Ureter (tissue), 1 donor: ENCODE data around the gene CCDC88C. TPM values are rescaled to one million over a fixed set of nuclear protein-coding genes. Genes with fewer than 3 reads are reported as not detected.
"Not testable (repeated sequence)": the region's sequence is repeated elsewhere in the genome, so short reads cannot be mapped to it uniquely, and the experiment has no call there.

Source experiments
- DNase-seq: peaks from one replicate; pipeline ENCODE4 v3.0.0-alpha.2; 2020; ENCODE audit warnings: low spot score
- total RNA-seq: library from RNA; stranded (reverse); gene quantifications from one replicate; pipeline ENCODE4 v1.2.4, GENCODE V29; 2023
- donor health status: DM: yes; HTN: yes; CAD: no.

Gene CCDC88C
- total RNA-seq, 1 donor from 2014 or later = 49.0 TPM

DNA sequence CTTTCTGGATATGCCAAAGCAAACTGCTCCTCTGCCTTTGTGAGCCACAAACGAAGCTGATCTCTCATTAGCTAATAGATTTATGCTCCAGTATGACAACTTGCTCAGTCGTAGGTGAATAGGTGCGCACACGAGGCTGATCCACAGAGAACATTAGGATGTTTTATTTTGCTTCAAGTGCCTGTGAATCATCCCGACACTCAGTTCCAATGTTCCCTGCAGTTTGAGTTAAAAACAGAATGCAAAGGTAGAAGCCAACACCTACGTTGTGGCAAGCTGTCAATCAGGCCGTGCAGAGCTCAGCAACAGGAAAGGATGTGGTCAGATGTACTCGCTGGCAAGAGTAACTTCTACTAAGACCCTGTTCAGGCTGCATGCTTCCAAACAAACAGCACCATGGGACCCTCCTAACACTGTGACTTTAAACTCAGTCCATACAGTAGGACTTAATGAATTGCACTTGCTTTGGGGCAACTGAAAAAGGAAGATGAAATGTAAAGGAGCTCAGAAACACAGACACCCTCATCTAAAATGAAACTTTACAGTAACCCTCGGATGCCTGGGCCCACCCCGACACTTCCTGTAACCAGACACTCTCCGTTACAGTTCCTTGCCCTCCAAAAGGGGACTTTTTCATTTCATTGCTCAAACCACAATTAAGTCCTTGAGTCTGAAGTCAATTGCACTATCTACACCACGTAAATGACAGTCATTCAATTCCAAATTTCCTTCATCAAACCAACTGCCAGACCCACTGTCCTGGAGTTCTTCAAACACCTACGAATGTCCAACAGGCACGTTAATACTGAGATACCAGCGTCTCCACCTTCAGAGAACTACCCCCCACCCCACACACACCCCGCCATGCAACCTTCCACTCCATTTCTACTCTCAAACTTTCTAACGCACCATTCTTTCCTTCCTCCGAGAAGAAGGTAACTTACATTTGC is 1.6 kb downstream of the CCDC88C start:
- no peak for DNase-seq

DNA sequence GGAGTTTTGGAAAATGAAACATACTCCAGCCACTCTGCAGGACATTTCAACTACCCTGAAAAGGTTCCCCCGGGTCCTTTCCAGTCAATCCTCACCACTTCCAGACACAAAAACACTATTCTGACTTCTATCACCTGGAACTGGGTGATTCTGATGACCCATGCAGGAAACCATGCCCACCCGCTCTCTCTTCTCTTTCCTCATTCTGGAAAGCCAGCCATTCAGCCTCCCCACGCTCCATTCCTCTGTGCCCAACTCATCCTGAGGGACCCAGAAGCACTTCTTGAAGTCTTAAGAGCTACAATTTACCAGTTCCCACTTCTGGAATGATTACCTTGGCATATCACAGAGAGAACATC is 3.2 kb downstream of the CCDC88C start:
- DNase-seq = no peak

DNA sequence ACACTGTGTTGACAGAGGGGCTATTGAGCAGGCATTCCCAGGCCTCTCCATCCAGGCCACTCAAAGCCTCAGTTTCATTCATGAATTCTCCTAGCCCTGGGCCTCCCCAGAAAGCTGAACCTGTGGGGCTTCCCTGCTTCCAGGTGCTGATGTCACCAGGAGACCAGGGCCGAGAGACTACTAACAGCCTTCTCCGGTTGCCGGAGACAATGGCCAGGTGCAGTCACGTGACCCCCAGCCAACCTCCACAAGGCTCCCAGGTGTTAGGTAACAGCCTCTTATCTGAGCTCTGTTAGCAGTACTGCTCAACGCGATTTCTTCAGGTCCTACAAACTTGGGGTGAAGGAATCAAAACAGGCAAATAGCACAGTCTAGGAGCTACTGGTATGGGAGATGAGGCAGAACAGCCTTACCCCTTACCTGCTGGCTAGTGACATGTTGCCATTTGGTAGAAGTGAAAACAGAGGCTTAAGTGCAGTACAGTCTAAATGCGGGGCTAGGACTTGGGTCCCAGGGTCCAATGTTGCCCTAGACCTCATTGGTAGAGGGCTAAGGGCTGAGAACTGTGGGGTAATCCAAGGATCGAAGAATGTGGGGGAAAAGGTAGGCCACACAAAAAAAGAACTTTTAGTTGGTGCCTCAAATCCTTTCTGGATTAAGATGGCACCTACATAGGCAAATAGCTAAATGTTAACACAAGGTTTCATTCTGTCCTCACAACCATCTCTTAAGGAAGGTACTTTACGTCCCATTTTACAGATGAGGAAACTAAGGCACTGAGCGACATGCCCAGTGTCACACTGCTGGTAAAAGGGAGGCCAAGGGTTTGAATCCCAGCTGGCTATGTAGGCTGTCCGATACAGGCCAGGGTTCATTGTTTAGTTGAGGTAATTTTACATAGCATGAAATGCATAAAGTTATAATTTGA is 3.8 kb downstream of the CCDC88C start:
- DNase-seq = no peak

DNA sequence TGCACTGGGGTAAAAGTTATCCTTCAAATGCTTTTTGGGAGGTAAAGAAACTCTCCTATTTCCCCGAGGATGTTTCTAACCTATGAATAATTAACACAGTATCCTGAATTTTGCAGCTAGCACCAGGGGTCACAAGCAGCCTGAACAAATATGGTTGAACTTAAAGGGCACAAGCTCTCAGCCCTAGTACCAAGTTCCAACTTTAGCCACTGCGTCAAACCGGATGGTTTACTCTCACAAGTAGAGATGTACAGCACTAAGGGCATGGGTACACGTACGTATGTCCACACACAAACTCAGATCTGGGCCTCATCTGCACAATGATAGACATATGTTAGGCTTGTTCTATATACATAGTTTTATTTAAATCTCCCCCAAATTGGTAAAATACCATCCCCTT is 4.7 kb downstream of the CCDC88C start:
- no peak for DNase-seq

DNA sequence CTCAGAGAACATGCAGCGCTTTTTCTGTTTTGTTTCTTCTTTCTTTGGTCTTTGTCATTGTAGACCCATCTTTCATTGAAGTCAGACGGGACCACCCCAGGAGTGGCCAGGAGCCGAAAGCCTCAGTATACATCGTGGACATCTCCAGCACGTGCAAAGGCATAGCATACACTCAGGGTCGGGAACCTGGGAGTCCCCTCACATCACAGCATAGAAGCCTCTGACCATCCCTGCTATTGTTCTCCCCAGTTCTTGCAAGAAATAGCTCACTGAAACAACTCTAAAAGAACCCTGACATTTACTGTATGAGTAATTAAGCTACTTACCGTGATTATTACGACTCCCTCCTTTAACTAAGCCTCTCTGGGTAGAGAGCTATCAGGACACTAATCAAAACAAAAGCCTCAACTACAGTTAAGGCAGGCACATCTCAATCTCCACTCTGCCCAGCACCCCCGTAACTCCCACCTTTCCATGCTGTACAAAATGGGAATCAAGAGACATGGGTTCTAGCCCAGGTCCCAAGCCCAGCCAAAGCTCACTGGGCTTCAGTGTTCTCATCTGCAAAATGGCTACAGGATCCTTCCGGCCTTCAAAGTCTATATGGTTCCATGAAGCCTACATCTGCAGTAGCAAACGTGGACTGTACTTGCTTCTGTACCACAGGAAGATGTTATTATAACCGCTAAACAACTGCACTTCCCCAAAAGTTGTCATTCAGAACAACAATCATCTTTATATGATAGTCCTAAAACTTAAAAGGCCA is 6.7 kb downstream of the CCDC88C start:
- no peak for DNase-seq

DNA sequence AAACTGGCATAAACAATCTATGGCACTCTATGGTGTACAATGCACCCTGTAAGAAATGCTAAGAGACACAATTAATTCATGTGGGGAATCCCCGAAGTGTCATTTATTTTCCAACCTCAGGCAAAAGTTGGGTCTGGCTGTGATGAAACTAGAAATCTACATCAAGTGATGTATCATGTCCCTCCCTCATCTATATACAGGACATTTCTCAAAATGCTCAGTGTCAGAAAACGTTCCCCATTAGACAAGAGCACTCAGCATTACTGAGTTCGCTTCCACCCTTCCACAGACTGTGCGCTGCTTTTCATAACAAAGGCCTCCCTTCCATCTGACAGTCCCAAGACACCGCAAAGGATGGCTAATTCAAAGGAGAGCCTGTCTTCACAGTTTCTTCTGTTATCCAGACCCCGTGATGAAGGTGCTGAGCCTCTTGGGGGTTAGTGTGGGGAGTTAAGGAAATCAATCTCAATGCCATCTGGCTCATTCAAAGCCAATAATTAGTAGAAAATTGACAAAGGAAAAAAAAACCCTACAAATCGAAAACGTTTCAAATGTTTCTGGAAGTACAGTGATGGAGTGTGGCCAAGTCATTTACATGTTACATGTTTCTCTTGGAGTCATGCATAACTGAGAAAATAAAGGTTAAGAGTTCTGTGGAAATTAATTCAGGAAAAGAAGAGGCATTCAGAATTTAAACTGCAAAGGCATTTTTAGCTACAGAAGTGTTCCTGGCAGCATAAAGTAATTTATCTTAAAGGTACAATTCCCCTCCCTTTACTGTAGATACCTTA is 7.5 kb downstream of the CCDC88C start:
- no peak for DNase-seq

DNA sequence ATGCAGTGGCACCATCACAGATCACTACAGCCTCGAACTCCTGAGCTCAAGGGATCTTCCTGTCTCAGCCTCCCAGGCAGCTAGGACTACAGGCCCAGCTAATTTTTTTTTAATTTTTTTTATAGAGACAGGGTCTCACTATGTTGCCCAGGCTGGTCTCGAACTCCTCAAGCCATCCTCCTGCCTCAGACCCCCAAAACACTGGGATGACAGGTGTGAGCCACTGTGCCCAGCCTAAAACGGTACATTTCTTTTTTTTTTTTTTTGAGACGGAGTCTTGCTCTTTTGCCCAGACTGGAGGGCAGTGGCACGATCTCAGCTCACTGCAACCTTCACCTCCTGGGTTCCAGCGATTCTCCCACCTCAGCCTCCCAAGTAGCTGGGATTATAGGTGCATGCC is 8.4 kb downstream of the CCDC88C start:
- not testable (repeated sequence) for DNase-seq

DNA sequence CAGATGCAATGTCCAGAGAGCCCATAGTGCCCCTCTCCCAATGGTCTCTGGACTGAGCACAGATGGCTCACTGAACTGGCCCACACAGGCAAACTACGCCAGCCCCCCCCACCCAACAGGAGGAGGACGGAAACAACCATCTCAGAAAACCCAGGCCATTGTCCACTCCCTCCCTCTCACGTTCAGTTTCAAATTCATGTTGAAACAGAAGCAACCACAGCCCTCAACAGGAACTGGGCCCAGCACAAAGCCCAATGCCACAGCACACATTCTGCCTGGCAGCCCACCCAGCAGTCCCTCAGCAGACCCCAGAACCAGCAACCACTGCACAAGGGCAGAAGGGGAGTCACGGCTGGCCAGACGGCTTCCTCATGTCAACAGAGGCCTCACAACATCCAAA is 10.6 kb downstream of the CCDC88C start:
- no peak for DNase-seq

DNA sequence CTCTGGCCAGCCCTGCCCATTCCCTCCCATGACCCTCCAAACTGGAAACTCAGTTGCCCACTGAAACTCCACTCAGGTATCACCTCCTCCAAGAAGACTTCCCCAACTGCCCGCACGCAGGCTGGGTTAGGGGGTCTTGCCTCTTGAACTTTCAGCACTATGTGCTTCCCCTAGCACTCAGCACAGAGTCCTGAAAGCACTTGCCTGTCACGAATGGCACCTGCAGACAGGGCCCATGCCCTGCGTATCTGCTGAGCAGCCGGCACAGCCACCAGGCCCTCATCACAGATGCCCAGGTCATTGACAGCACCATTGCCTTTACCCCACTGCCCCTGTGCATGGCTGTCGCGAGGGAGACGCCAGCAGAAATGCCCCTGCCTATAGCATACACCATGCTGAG is 11.2 kb downstream of the CCDC88C start:
- no peak for DNase-seq

DNA sequence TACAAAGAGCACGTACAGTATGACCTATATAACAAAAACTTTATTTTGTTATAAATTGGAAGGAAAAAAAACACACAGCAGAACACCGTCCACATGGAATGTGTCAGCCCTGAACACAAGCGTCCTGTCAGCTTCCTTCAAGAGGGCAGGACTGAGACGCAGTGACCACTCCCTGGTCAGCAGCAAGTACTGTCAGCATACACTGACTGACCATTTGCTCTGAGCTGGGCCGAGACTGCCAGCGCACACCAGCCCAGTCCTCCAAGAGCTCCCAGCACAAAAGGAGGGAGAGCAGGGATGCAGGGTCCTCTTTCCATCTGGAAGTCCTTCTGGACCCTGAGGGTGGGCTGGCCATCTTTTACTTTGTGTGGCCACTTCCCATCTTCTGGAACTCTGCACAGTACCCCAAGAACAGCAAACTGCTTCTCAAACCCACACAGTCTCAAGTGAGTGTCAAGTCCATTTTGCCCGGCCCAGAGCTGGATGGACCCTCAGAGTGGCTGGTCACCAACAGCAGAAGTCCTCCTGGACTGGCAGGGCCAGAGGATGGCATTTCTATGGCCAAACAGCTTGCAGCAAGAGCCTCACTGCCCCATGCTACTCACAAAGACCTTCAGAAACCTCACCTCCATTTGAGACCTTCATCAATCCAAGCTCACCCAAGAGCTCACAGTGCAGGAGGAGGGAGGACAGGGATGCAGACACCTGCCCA is 11.7 kb downstream of the CCDC88C start:
- no peak for DNase-seq

DNA sequence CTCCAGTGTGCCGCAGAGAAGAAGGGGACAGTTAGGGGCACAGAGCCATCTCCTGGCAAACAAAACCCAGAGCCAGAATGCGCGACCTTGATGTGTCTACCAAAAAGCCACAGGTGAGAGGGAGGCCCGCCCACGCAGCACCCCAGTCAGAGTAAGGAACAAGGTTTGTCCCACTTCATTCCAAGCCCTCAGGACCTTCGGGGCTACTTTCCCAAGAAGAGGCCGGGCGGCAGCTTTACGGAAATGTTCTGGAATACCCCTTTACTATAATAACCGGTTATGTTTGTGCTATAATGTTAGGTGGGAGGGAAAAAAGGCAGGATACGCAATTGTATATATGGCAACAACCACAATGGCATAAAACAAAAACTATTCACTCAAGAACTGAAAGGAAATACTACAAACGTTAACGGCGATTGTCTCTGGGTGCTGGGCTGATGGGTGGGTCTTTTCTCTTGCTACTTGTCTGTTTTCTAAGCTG is 12.3 kb downstream of the CCDC88C start:
- no peak for DNase-seq

DNA sequence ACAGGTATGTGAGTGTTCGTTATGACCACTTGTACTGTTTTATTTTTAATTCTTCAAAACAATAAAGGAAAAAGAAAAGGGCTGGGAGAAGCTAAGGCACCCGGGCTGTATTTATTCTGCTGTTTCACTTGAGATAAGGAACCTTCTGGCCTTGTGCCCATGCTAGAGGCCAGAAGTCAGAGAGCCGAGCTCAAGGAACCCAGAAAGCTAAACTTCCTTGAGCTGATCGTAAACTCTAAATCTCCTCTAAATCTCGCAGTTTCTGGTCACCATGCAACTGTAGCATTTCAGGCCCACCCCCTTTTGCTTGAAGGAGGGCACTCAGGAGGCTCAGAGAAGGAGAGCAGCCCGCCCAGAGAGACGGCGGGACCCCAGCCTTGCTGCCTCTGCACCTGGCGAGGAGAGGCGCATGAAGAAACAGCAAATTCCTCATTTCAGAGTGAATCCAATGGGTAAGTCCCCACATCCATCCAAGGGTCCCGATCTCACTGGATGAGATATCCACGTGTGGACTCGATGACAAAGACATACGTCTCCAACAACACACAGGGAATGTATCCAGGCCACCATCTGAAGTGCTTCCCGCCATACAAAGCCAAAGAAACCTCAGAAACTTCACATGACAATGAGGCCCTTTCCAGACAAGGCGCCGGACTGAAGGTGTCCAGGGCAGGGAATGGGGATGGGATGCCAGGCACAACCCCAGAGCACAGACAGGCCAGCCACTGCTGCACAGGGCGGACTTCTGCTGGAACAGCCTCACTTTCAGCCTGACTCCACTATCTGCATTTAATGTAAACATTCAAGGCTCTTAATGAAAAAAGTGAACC is 14.6 kb downstream of the CCDC88C start:
- DNase-seq = no peak

DNA sequence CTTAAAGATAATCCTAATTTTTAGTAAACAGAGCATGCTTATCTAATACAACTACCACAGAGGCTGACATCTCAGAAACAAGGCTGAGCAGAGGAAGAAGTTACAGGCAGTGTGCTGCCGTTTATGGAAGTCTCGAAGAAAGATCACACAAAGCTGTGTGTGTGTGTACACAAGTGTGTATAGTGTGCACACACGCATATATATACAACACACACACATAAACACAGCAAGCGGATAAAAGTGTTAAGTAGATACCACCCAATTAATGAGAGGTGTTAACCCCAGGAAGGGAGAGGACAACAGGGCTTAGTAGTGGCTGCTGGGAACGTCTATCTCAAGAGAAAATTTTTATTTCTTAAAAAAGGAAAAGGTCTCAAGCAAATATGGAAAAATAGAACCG is 15.3 kb downstream of the CCDC88C start:
- no peak for DNase-seq

DNA sequence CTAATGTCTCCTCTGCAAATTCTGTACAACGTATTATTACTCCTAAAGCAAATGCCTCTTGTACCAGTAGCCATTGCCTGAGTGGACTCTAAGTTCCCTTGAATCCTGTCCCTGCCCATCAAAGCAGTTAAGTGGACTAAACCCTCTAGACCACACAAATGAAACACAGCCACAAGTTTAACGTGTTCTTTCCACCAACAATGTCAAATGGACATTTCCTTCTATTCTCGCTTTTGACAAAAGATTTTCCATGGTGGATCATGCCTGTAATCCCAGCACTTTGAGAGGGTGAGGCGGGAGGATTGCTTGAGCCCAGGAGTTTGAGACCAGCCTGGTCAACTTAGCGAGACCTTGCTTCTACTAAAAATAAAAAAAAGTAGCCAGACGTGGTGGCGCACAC is 15.9 kb downstream of the CCDC88C start:
- DNase-seq = no peak

DNA sequence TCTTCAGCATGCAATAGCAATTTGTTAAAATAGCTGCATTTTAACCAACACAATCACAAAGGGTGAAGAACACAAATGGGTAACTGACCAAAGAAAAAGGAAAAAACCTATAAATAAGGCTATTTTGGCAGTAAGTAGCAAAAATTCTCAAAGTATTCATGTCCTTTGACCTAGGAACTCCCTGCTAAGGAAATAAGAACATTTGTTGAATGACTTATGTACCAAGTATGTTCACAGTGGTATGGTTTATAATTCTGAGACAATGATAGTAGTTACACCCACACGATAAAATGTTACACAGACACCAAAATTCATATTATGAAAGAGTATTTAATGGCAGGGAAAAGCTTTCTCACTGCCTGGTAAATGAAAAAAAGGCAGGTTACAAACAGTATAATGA is 16.9 kb downstream of the CCDC88C start:
- DNase-seq = no peak

DNA sequence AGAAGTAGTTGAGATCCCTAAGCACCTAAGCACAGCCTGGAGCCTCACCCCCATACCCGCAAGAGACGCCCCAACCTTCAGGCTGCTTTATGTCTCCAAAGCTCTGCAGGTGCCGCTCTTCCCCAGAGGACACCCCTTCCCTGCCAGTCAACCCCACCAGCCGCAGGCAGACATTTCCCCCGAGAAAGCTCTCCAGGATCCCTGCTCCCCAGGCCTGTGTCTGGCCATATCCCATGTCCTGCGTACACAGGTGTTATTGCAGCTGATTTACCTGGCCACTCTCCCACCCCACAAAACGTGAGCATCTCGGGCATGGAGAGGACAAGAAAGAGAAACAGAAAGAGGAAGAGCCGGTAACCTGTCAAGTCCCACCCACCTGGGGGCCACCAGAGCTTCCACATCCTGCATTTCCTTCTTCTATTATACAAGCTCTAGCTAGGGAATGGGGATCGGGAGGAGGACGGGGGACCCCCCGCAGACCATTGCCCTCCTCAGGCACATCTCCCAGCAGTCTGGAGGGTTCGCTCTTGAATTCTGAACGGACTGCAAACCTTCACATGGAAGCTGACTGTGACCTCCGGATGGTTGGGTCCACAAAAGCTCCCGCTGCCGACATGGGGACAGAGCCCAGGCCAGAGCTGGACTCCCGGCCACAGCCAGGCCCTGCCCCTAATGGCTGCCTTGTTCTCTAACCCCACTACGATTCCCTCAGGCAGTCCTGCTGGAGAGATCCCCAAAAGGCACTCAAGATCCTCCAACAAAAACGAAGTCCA is 17.6 kb downstream of the CCDC88C start:
- no peak for DNase-seq

DNA sequence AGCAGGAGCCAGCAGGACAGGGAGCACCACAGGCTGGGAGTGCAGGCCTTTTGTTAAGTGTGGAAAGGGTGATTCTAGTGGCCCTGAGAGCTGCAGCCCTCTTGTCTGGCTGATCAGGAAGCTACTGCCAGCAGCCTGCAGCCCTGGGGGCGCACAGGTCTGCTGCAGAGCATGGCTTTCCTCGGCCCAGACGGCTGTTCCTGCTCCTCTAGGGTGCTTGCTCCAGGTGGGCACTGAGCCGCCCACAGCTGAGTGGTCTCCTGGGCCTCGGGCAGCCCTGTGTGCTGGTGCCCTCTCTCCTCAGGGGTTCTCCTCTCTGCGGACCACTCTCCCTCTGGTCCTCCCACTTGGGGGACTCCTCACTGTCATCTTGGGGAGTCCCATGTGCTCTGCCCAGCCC is 18.9 kb downstream of the CCDC88C start:
- DNase-seq = no peak

DNA sequence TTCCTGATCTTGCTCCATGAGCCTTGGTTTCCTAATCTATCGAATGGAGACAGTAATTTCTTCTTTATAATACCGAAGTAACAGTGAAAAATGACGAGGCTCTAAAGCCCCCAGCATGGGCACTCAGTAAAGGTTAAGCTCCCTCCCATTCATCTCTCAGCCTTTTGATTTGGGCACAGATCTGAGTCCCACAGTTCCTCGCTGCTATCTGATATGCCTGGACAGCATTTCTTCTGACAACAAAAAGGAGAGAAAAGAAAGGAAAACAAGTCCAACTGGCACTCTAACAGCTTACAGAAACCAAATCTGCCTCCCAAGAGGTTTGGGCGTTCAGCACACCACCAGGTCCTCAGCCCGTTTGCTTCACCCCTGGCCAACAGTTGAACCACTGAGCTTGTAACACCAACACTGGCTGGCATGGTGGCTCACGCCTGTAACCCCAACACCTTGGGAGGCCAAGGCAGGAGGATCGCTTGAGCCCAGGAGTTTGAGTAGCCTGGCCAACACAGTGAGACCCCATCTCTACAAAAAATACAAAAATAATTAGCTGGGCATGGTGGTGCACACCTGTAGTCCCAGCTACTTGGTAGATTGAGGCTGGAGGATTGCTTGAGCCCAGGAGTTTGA is 19.5 kb downstream of the CCDC88C start:
- DNase-seq = no peak
